CD4-positive, alpha-beta T cell treated with Interleukin-21 for 1 hour (primary cell): Measurements from ENCODE around the gene MYOT.
"Not testable (repeated sequence)": the region's sequence is repeated elsewhere in the genome, so short reads cannot be mapped to it uniquely, and the experiment has no call there.

Experiments used
- DNase-seq: peaks from one replicate; pipeline ENCODE4 v3.0.0-alpha.2; 2020

MYOT gene

GRCh38 chr5:137856916-137857862 is 10.5 kb upstream of the MYOT start:
- DNase-seq = no peak

- peak; percentile 5 for DNase-seq
Observed at GRCh38 chr5:137858223-137858916, 9.3 kb upstream of the MYOT start.

- no peak for DNase-seq
Observed at GRCh38 chr5:137858954-137859353, 8.7 kb upstream of the MYOT start.

GRCh38 chr5:137862251-137862650 is 5.4 kb upstream of the MYOT start:
- DNase-seq = no peak

GRCh38 chr5:137863653-137864052 is 4.0 kb upstream of the MYOT start:
- not testable (repeated sequence) for DNase-seq

GRCh38 chr5:137866541-137867388 is 895 bp upstream of the MYOT start:
- no peak for DNase-seq

- no peak for DNase-seq
Observed at GRCh38 chr5:137870647-137871339, 3.1 kb downstream of the MYOT start.

GRCh38 chr5:137871571-137871970 is 3.9 kb downstream of the MYOT start:
- DNase-seq = no peak

- no peak for DNase-seq
Observed at GRCh38 chr5:137872466-137872865, 4.8 kb downstream of the MYOT start.

- DNase-seq = no peak
Observed at GRCh38 chr5:137876101-137876500, 8.4 kb downstream of the MYOT start.

- DNase-seq = no peak
Observed at GRCh38 chr5:137880313-137880712, 12.7 kb downstream of the MYOT start.

GRCh38 chr5:137887831-137888230 is 20.2 kb downstream of the MYOT start:
- DNase-seq = no peak

GRCh38 chr5:137888466-137888862 is 20.8 kb downstream of the MYOT start:
- no peak for DNase-seq

- peak; percentile 88 for DNase-seq
Observed at GRCh38 chr5:137888863-137889759, 21.5 kb downstream of the MYOT start, which contains the start of gene PKD2L2. Gene PKD2L2, plus strand, starts transcription at chr5:137889457. Its CDS starts 35 bp downstream, at chr5:137889492.

GRCh38 chr5:137890845-137891244 is 23.2 kb downstream of the MYOT start:
- no peak for DNase-seq

GRCh38 chr5:137891849-137892248 is 24.2 kb downstream of the MYOT start:
- peak; percentile 2 for DNase-seq

GRCh38 chr5:137894586-137894985 is 26.9 kb downstream of the MYOT start:
- DNase-seq = no peak

GRCh38 chr5:137896560-137896959 is 28.9 kb downstream of the MYOT start:
- DNase-seq = no peak

- no peak for DNase-seq
Observed at GRCh38 chr5:137899493-137899892, 31.8 kb downstream of the MYOT start.

GRCh38 chr5:137901011-137901817 is 33.6 kb downstream of the MYOT start:
- no peak for DNase-seq
